Type B pancreatic cell (in vitro differentiated cells): Measurements from ENCODE around the gene LTF. TPM values are rescaled to one million over a fixed set of nuclear protein-coding genes. Genes with fewer than 3 reads are reported as not detected.

Source experiments
- DNase-seq: peaks from one replicate; pipeline ENCODE4 v3.0.0; 2021; ENCODE audit warnings: mixed read lengths; ENCODE audit not compliant: unreplicated experiment; ENCODE audit errors: extremely low spot score
- H3K27ac Mint-ChIP-seq: 2 replicates; pipeline ENCODE4 v1.8.0; 2021; ENCODE audit warnings: mild to moderate bottlenecking, mixed read lengths
- H3K27me3 Mint-ChIP-seq: 2 replicates; pipeline ENCODE4 v1.8.0; 2021; ENCODE audit warnings: mixed read lengths
- H3K36me3 Mint-ChIP-seq: 2 replicates; pipeline ENCODE4 v1.8.0; 2021; ENCODE audit warnings: mixed read lengths
- H3K4me1 Mint-ChIP-seq: one replicate; pipeline ENCODE4 v1.8.0; 2021; ENCODE audit warnings: mixed read lengths; ENCODE audit not compliant: unreplicated experiment
- H3K4me3 Mint-ChIP-seq: 2 replicates; pipeline ENCODE4 v1.8.0; 2021; ENCODE audit warnings: mild to moderate bottlenecking, mixed read lengths
- H3K9me3 Mint-ChIP-seq: 2 replicates; pipeline ENCODE4 v1.8.0; 2021; ENCODE audit warnings: mixed read lengths
- CTCF ChIP-seq: fragments of 200-600 bp; sonication (generic); conservative IDR thresholded peaks from 2 replicates; pipeline ENCODE4 v1.5.0; 2021; ENCODE audit warnings: antibody characterized with exemption, mild to moderate bottlenecking
- total RNA-seq: library from RNA; stranded (reverse); gene quantifications from 2 replicates; pipeline ENCODE4 v1.2.1, GENCODE V29; 2021; ENCODE audit warnings: low replicate concordance

Gene LTF
- total RNA-seq, 1 donor from 2014 or later: not detected

GRCh38 chr3:46492890-46493547 lies 28.3 kb upstream of the LTF start:
- peaks cover under 1% of the 10 kb centered on the region for H3K27me3 Mint-ChIP-seq
- H3K4me3 Mint-ChIP-seq: no peak overlapping the region
- no peaks in the 10 kb centered on the region for H3K9me3 Mint-ChIP-seq
- H3K36me3 Mint-ChIP-seq: peaks cover 4% of the 10 kb centered on the region
- TF ChIP-seq CTCF: no peak
- peak; percentile 22 for DNase-seq
- no peak overlapping the region for H3K27ac Mint-ChIP-seq
- peaks cover 5% of the 10 kb centered on the region for H3K4me1 Mint-ChIP-seq

GRCh38 chr3:46491089-46492070 lies 26.7 kb upstream of the LTF start:
- Mint-ChIP-seq H3K36me3 (peaks cover 4% of the 10 kb centered on the region), H3K4me1 (peaks cover 5% of the 10 kb centered on the region), H3K27me3 (peaks cover 10% of the 10 kb centered on the region), H3K9me3 (no peaks in the 10 kb centered on the region), H3K4me3 (no peak overlapping the region), H3K27ac (no peak overlapping the region)
- TF ChIP-seq CTCF: no peak
- DNase-seq: peak; percentile 25

GRCh38 chr3:46490338-46491084 lies 25.8 kb upstream of the LTF start:
- peaks cover 10% of the 10 kb centered on the region for H3K27me3 Mint-ChIP-seq
- H3K27ac Mint-ChIP-seq: no peak overlapping the region
- TF ChIP-seq CTCF: no peak
- H3K4me3 Mint-ChIP-seq: no peak overlapping the region
- peaks cover 5% of the 10 kb centered on the region for H3K4me1 Mint-ChIP-seq
- H3K9me3 Mint-ChIP-seq: no peaks in the 10 kb centered on the region
- DNase-seq: no peak
- no peaks in the 10 kb centered on the region for H3K36me3 Mint-ChIP-seq

- no peaks in the 10 kb centered on the region for H3K9me3 Mint-ChIP-seq
- H3K4me3 Mint-ChIP-seq: no peak overlapping the region
- H3K27me3 Mint-ChIP-seq: peaks cover 10% of the 10 kb centered on the region
- no peak for DNase-seq
- no peaks in the 10 kb centered on the region for H3K36me3 Mint-ChIP-seq
- no peak for TF ChIP-seq CTCF
- H3K4me1 Mint-ChIP-seq: peaks cover 5% of the 10 kb centered on the region
- H3K27ac Mint-ChIP-seq: no peak overlapping the region
These were observed 25.2 kb upstream of the LTF start for GRCh38 chr3:46489875-46490274.

- TF ChIP-seq CTCF: no peak
- H3K4me3 Mint-ChIP-seq: no peak overlapping the region
- DNase-seq: peak; percentile 51
- no peak overlapping the region for H3K27ac Mint-ChIP-seq
- H3K9me3 Mint-ChIP-seq: no peaks in the 10 kb centered on the region
- H3K27me3 Mint-ChIP-seq: peaks cover 10% of the 10 kb centered on the region
- peaks cover 5% of the 10 kb centered on the region for H3K4me1 Mint-ChIP-seq
- H3K36me3 Mint-ChIP-seq: no peaks in the 10 kb centered on the region
These were observed 24.7 kb upstream of the LTF start for GRCh38 chr3:46489381-46489780.
